Upper lobe of left lung (tissue), 6 donors: ENCODE results near the gene TXN. TPM values are rescaled to one million over a fixed set of nuclear protein-coding genes. Genes with fewer than 3 reads are reported as not detected.
"Not testable (repeated sequence)": the region's sequence is repeated elsewhere in the genome, so short reads cannot be mapped to it uniquely, and the experiment has no call there.

ENCODE experiments used
- ATAC-seq, 2 donors: fragments of 200-7000 bp; cut with Tn5 transposase; one replicate each; pipeline ENCODE4 v1.9.1; 2022; ENCODE audit warnings: mild to moderate bottlenecking in 2 of 2, moderate library complexity in 2 of 2; ENCODE audit not compliant: low FRiP score in 2 of 2
- DNase-seq, 2 donors: peaks; one replicate each; pipeline ENCODE4 v3.0.0-alpha.2; 2019 to 2020
- H3K27ac ChIP-seq, 4 donors: fragments of 200-600 bp; sonication (generic); one replicate each; pipeline ENCODE4 v1.5.1; 2016 to 2019
- H3K27me3 ChIP-seq, 4 donors: fragments of 200-600 bp; sonication (generic); one replicate each; pipeline ENCODE4 v1.5.1; 2017 to 2019
- H3K36me3 ChIP-seq, 4 donors: fragments of 200-600 bp; sonication (generic); one replicate each; pipeline ENCODE4 v1.5.1; 2016 to 2019
- H3K4me1 ChIP-seq, 4 donors: fragments of 200-600 bp; sonication (generic); one replicate each; pipeline ENCODE4 v1.5.1; 2018 to 2019
- H3K4me3 ChIP-seq, 4 donors: fragments of 200-600 bp; sonication (generic); one replicate each; pipeline ENCODE4 v1.5.1; 2017 to 2019; ENCODE audit warnings: mild to moderate bottlenecking in 2 of 4, moderate library complexity in 1 of 4
- H3K9me3 ChIP-seq, 4 donors: fragments of 200-600 bp; sonication (generic); one replicate each; pipeline ENCODE4 v1.5.1; 2018 to 2019
- CTCF ChIP-seq, 6 experiments: fragments of 450-650 bp in 4 of 6; fragments of 200-600 bp in 2 of 6; sonication (generic) in 2 of 6; IDR thresholded peaks; one replicate each; pipeline ENCODE4 v1.5.1; 2016 to 2019; ENCODE audit warnings: antibody characterized with exemption in 6 of 6
- EP300 ChIP-seq, 4 donors: sonication (generic); formaldehyde crosslinking; IDR thresholded peaks; one replicate each; pipeline ENCODE4 v1.5.1; 2017; ENCODE audit warnings: antibody characterized with exemption in 4 of 4, control low read depth in 2 of 4
- POLR2A ChIP-seq, 4 donors: fragments of 450-650 bp; IDR thresholded peaks; one replicate each; pipeline ENCODE4 v1.5.1; 2016 to 2017; ENCODE audit warnings: antibody characterized with exemption in 4 of 4, mild to moderate bottlenecking in 2 of 4
- POLR2AphosphoS5 ChIP-seq, 2 donors: sonication (generic); formaldehyde crosslinking; IDR thresholded peaks; one replicate each; pipeline ENCODE4 v1.5.1; 2017; ENCODE audit warnings: antibody characterized with exemption in 2 of 2
- WGBS, 2 donors: methylation state at CpG; one replicate each; pipeline ENCODE4 v1.1.5; 2017 to 2018; 5-methylcytosine and 5-hydroxymethylcytosine counted together
- total RNA-seq, 6 donors: library from RNA; depleted of rRNA in 4 of 6; stranded (reverse); fragments of >200 nt in 4 of 6; gene quantifications; one replicate each; pipeline versions ENCODE4 v1.1.0 to v1.2.1, GENCODE V29; 2016 to 2021
- donor health status: DM: no; HTN: no; CAD: no; lungs with moderate emphysema.
- donor health status: DM: no; HTN: yes; CAD: no; lungs with severe emphysema.

TXN gene
- total RNA-seq, 6 donors from 2014 or later = 27.2 to 179 (median 165) TPM

DNA sequence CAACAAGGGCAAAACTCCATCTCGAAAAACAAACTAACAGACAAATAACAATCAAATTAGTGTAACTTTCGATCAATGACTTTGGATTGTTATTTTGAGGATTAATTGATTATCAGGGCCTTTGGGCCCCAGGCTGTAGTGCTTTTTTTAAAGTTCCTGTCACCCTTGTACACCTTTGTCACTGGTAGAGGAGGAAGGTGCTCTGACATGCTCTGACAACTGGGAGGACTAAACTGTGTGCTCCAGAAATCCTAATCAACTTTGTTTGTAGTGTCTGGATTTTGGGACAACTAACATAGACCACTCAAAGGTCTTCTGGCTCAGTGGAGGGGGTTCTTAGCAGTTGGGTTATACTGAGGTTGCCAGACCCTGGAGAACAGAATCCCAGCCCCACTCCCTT, 1.8 kb downstream of the TXN start:
- peak overlapping the region in 3 of 4 donors; percentile 76 to 95 (median 91) for H3K4me3 ChIP-seq
- peak overlapping the region in 3 of 4 donors; percentile 91 to 97 (median 96) for H3K27ac ChIP-seq
- peaks cover 25 to 47% (median 31%) of the 10 kb centered on the region in 4 donors for H3K4me1 ChIP-seq
- 86 to 91% methylated on average over 2 of the region's 2 CpGs for WGBS, 2 donors
- no peaks in the 10 kb centered on the region for H3K9me3 ChIP-seq
- H3K36me3 ChIP-seq = peaks cover 0 to 14% (median 10%) of the 10 kb centered on the region in 4 donors
- DNase-seq = no peak
- no peaks in the 10 kb centered on the region for H3K27me3 ChIP-seq
- TF ChIP-seq POLR2AphosphoS5 (IDR thresholded peaks at IDR 0.05) (no peak), POLR2A (IDR thresholded peaks at IDR 0.05) (no peak), CTCF (IDR thresholded peaks at IDR 0.05) (no peak), EP300 (IDR thresholded peaks at IDR 0.05) (no peak)
- ATAC-seq = no peak

GRCh38 chr9:110252509-110253139, 3.7 kb downstream of the TXN start:
- Histone ChIP-seq H3K4me3 (no peak overlapping the region), H3K9me3 (no peaks in the 10 kb centered on the region), H3K36me3 (peaks cover 0 to 32% (median 17%) of the 10 kb centered on the region in 4 donors), H3K27me3 (no peaks in the 10 kb centered on the region), H3K4me1 (peaks cover 20 to 37% (median 25%) of the 10 kb centered on the region in 4 donors), H3K27ac (no peak overlapping the region)
- ATAC-seq (no peak), DNase-seq (no peak)
- TF ChIP-seq CTCF (IDR thresholded peaks at IDR 0.05) (no peak), POLR2AphosphoS5 (IDR thresholded peaks at IDR 0.05) (no peak), EP300 (IDR thresholded peaks at IDR 0.05) (no peak), POLR2A (IDR thresholded peaks at IDR 0.05) (no peak)
- WGBS, 2 donors = 64 to 68% methylated on average over 10 of the region's 10 CpGs

DNA sequence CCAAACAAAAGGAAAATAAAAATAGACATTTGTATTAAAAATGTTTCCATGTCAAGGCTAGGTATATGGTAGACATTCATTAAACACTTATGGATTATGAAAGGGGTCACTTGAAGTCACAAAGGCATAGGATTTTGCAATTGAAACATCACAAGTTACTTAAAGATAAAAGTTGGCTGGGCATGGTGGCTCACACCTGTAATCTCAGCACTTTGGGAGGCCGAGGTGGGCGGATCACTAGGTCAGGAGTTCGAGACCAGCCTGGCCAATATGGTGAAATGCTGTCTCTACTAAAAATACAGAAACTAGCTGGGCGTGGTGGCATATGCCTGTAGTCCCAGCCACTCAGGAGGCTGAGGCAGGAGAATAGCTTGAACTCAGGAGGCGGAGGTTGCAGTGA, 4.5 kb downstream of the TXN start:
- H3K27me3 ChIP-seq, H3K4me3 ChIP-seq, ATAC-seq, DNase-seq, H3K27ac ChIP-seq, H3K9me3 ChIP-seq: not testable (repeated sequence)
- WGBS, 2 donors = 95 to 96% methylated on average over 5 of the region's 5 CpGs
- H3K36me3 ChIP-seq = peaks cover 0 to 41% (median 20%) of the 10 kb centered on the region in 4 donors
- H3K4me1 ChIP-seq = peaks cover 14 to 31% (median 17%) of the 10 kb centered on the region in 4 donors

DNA sequence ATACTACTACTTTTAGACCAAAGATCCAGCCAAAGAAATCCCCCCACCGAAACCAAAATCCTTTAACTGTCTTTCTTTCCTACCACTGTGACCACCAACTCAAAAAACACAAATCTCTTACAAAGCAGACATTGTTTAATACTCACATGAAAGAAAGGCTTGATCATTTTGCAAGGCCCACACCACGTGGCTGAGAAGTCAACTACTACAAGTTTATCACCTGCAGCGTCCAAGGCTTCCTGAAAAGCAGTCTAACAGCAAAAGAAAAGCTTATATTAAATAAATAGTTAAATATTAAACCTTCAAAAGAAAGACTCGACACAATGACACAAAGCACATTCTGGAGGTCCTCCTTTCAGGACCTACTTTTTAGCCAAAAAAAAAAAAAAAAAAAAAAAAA, 5.1 kb downstream of the TXN start:
- H3K4me3 ChIP-seq = no peak overlapping the region
- DNase-seq (no peak), ATAC-seq (no peak)
- WGBS, 2 donors = 67 to 80% methylated on average over 4 of the region's 4 CpGs
- peaks cover 0 to 46% (median 23%) of the 10 kb centered on the region in 4 donors for H3K36me3 ChIP-seq
- TF ChIP-seq CTCF (IDR thresholded peaks at IDR 0.05) (no peak), POLR2AphosphoS5 (IDR thresholded peaks at IDR 0.05) (no peak), EP300 (IDR thresholded peaks at IDR 0.05) (no peak), POLR2A (IDR thresholded peaks at IDR 0.05) (no peak)
- H3K9me3 ChIP-seq = no peaks in the 10 kb centered on the region
- no peak overlapping the region for H3K27ac ChIP-seq
- H3K27me3 ChIP-seq = no peaks in the 10 kb centered on the region
- peaks cover 14 to 31% (median 17%) of the 10 kb centered on the region in 4 donors for H3K4me1 ChIP-seq

DNA sequence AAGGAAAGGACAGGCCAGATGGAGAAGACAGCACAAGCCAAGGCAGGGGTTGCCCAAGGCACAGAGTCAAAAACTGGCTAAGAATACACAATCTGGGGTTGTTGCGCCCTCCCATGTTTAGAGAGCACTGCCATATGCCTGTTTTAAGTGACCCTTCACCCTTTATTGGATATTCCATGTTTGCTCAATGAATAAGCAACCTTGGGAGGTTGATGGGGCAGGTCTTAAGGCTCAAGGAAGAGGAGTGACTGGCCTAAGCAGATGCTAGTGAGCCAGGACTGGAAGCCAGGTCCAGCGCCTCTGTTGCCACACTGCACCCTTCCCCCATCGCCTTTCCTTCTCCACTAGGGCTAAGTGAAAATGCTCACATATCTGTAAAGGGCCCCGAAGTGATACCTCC, 6.7 kb downstream of the TXN start:
- Histone ChIP-seq H3K27me3 (no peaks in the 10 kb centered on the region), H3K9me3 (no peaks in the 10 kb centered on the region), H3K36me3 (peaks cover under 1 to 57% (median 32%) of the 10 kb centered on the region in 4 donors), H3K4me3 (no peak overlapping the region), H3K27ac (no peak overlapping the region), H3K4me1 (peaks cover 9 to 25% (median 14%) of the 10 kb centered on the region in 4 donors)
- 91 to 98% methylated on average over 4 of the region's 4 CpGs for WGBS, 2 donors
- no peak for DNase-seq
- TF ChIP-seq POLR2A (IDR thresholded peaks at IDR 0.05) (no peak), POLR2AphosphoS5 (IDR thresholded peaks at IDR 0.05) (no peak), CTCF (IDR thresholded peaks at IDR 0.05) (no peak), EP300 (IDR thresholded peaks at IDR 0.05) (no peak)
- ATAC-seq = no peak
